K562 (cell line): Measurements from ENCODE around the gene CDH2.

ENCODE experiments used
- ARID2 ChIP-seq: fragments of 450-650 bp; IDR thresholded peaks from 2 replicates; pipeline ENCODE4 v1.6.1; 2017; ENCODE audit warnings: antibody characterized with exemption, mild to moderate bottlenecking
- EP300 ChIP-seq: IDR thresholded peaks from 2 replicates; pipeline ENCODE4 v1.6.1; 2012; ENCODE audit warnings: low read length, improper control_type of control experiment
- JUN ChIP-seq, 2 experiments: sonication (generic) in 1 of 2; formaldehyde crosslinking in 1 of 2; IDR thresholded peaks; 2 replicates each; pipeline versions ENCODE4 v1.6.1 to v1.8.0; 2012 to 2022; ENCODE audit warnings: borderline replicate concordance in 2 of 2, mild to moderate bottlenecking in 2 of 2, improper control_type of control experiment in 1 of 2, low read depth in 1 of 2, low read length in 1 of 2, missing genetic modification reagents in 1 of 2
- POLR2A ChIP-seq: fragments of 450-650 bp; conservative IDR thresholded peaks from 2 replicates; pipeline ENCODE4 v1.6.1; 2016
- POLR2AphosphoS5 ChIP-seq: IDR thresholded peaks from 2 replicates; pipeline ENCODE4 v1.6.1; 2011; ENCODE audit warnings: mild to moderate bottlenecking, low read depth, low read length, moderate library complexity; ENCODE audit not compliant: control insufficient read depth, insufficient read depth
- SP2 ChIP-seq: IDR thresholded peaks from 2 replicates; pipeline ENCODE4 v1.6.1; 2011; ENCODE audit warnings: mild to moderate bottlenecking, low read depth, low read length, moderate library complexity; ENCODE audit not compliant: poor library complexity, severe bottlenecking; ENCODE audit errors: extremely low read depth
- YY1 ChIP-seq, 3 experiments: IDR thresholded peaks; 2 replicates each; pipeline ENCODE4 v1.6.1; 2011; ENCODE audit warnings: low read length in 2 of 3, mild to moderate bottlenecking in 2 of 3, moderate library complexity in 2 of 3, borderline replicate concordance in 1 of 3, control low read depth in 1 of 3, low read depth in 1 of 3; ENCODE audit not compliant: insufficient read depth in 3 of 3, insufficient replicate concordance in 2 of 3, control insufficient read depth in 1 of 3, insufficient read length in 1 of 3; ENCODE audit errors: extremely low read depth in 1 of 3
- TF ChIP-seq, protein P1 (sequence below), 3 experiments: IDR thresholded peaks in 2 of 3; conservative IDR thresholded peaks in 1 of 3; 2 replicates each; pipeline ENCODE4 v1.5.1; 2011 to 2012; ENCODE audit warnings: low read length in 3 of 3, mild to moderate bottlenecking in 3 of 3, control low read depth in 2 of 3, improper control_type of control experiment in 1 of 3, inconsistent platforms in 1 of 3, low read depth in 1 of 3, mixed read lengths in 1 of 3, moderate library complexity in 1 of 3; ENCODE audit not compliant: insufficient read depth in 2 of 3
- TF ChIP-seq, protein P2 (sequence below), 3 experiments: fragments of 200-800 bp in 1 of 3; fragments of 250-450 bp in 1 of 3; fragments of 450-650 bp in 1 of 3; sonication (Bioruptor Pico) in 1 of 3; sonication (Bioruptor generic) in 1 of 3; formaldehyde crosslinking in 1 of 3; IDR thresholded peaks; 2 replicates each; pipeline versions ENCODE4 v1.6.1 to v1.8.0; 2016 to 2022; ENCODE audit warnings: mild to moderate bottlenecking in 2 of 3, missing genetic modification characterization in 2 of 3, missing compliant biosample characterization in 1 of 3, moderate library complexity in 1 of 3

DNA sequence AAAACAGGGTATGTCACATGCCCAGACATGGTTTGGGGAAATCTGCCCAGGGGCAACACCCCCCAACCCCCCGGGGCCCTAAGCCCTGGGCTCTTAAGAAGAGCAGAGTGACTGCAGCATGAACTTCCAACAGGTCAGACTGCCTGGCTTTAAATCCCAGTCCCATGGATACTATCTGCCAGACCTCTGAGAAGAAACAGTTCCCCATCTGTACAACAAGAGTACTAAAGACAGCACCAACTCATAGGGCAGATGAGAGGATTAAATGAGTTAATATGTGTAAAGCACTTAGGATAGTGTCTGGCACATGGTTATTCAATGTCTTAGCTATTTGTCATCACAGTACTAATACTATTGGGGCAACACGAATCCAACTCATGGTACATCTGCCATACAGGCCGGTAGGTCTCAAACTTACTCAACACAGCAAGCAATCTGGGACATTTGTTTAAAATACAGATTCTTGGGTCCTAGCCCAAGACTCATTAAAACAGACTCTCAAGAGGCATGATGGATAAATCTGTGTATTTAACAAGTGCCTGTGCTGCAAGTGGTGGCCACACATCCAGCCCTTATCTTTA, 23.4 kb downstream of the CDH2 start:
- TF ChIP-seq SP2 (no peak), EP300 (no peak), ARID2 (no peak), YY1 (IDR thresholded peaks at IDR 0.05; ENCODE audit: borderline replicate concordance in 1 of 3, control insufficient read depth in 1 of 3, extremely low read depth in 1 of 3, insufficient read depth in 3 of 3, insufficient read length in 1 of 3, insufficient replicate concordance in 2 of 3, low read depth in 1 of 3, low read length in 2 of 3) (no peak), POLR2AphosphoS5 (no peak), POLR2A (no peak), JUN (IDR thresholded peaks at IDR 0.05; ENCODE audit: borderline replicate concordance, low read depth, low read length) (no peak), JUN (CRISPR knock-in tag; IDR thresholded peaks at IDR 0.05; ENCODE audit: borderline replicate concordance) (no peak)
- TF ChIP-seq, protein P1, sequence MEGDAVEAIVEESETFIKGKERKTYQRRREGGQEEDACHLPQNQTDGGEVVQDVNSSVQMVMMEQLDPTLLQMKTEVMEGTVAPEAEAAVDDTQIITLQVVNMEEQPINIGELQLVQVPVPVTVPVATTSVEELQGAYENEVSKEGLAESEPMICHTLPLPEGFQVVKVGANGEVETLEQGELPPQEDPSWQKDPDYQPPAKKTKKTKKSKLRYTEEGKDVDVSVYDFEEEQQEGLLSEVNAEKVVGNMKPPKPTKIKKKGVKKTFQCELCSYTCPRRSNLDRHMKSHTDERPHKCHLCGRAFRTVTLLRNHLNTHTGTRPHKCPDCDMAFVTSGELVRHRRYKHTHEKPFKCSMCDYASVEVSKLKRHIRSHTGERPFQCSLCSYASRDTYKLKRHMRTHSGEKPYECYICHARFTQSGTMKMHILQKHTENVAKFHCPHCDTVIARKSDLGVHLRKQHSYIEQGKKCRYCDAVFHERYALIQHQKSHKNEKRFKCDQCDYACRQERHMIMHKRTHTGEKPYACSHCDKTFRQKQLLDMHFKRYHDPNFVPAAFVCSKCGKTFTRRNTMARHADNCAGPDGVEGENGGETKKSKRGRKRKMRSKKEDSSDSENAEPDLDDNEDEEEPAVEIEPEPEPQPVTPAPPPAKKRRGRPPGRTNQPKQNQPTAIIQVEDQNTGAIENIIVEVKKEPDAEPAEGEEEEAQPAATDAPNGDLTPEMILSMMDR (IDR thresholded peaks at IDR 0.05 in 2 of 3, conservative IDR thresholded peaks at IDR 0.05 in 1 of 3; ENCODE audit: insufficient read depth in 2 of 3, low read depth in 1 of 3, low read length in 3 of 3): no peak
- TF ChIP-seq, protein P2, sequence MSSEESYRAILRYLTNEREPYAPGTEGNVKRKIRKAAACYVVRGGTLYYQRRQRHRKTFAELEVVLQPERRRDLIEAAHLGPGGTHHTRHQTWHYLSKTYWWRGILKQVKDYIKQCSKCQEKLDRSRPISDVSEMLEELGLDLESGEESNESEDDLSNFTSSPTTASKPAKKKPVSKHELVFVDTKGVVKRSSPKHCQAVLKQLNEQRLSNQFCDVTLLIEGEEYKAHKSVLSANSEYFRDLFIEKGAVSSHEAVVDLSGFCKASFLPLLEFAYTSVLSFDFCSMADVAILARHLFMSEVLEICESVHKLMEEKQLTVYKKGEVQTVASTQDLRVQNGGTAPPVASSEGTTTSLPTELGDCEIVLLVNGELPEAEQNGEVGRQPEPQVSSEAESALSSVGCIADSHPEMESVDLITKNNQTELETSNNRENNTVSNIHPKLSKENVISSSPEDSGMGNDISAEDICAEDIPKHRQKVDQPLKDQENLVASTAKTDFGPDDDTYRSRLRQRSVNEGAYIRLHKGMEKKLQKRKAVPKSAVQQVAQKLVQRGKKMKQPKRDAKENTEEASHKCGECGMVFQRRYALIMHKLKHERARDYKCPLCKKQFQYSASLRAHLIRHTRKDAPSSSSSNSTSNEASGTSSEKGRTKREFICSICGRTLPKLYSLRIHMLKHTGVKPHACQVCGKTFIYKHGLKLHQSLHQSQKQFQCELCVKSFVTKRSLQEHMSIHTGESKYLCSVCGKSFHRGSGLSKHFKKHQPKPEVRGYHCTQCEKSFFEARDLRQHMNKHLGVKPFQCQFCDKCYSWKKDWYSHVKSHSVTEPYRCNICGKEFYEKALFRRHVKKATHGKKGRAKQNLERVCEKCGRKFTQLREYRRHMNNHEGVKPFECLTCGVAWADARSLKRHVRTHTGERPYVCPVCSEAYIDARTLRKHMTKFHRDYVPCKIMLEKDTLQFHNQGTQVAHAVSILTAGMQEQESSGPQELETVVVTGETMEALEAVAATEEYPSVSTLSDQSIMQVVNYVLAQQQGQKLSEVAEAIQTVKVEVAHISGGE (CRISPR knock-in tag; IDR thresholded peaks at IDR 0.05): no peak
